22Rv1 (cell line): ENCODE measurements around the gene LRMDA.

Experiments used
- ZFX ChIP-seq: fragments of 450-650 bp; IDR thresholded peaks from 2 replicates; pipeline ENCODE4 v1.6.1; 2017; ENCODE audit warnings: antibody characterized with exemption, borderline replicate concordance
- TF ChIP-seq, protein P1 (sequence below): fragments of 450-650 bp; IDR thresholded peaks from 2 replicates; pipeline ENCODE4 v1.5.1; 2017; ENCODE audit warnings: mild to moderate bottlenecking

DNA sequence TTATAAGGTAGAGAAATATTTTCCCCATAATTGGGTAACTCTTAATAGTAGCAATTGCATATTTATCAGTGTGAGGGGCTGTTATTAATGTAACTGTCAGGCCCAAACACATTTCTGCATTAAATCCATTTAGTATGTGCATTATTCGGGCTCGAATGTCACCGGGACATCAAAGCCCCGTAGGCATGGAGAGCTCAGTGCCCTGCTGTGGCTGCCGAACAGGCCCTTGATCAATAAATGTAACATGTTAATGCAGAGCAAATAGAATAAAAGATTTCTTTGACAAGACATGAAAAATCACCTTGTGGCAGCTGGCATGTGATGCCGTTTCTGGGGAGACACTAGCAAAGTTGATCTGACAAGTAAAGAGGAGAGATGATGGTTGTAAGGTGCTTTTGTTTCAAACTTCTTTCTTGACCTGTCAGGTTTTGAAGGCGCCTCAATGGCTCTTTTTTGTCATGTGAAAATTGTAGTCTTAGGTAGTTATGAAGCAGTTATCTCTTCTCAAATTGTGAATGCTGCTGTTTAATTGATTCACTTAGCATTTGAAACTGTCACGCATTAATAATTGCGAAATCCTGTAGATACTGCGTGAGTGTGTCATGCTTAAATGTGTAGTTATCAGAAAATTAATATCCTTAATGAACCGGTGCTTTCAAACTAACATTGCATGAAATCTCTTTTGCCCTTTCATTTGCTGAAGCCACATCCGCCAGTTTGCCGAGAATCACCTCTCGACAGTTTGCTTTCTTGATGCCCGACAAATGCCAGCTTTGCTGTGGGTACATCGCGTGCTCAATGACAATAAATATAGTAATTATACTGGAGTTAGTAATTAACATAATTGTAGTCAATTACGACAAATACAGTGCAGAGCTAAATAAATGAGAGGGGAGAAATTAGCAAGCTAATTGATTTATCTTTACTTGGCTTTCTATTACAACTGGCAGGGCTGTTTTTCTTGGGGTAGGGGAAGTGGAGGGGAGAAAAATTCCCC is 19.5 kb downstream of the LRMDA start:
- TF ChIP-seq, protein P1, sequence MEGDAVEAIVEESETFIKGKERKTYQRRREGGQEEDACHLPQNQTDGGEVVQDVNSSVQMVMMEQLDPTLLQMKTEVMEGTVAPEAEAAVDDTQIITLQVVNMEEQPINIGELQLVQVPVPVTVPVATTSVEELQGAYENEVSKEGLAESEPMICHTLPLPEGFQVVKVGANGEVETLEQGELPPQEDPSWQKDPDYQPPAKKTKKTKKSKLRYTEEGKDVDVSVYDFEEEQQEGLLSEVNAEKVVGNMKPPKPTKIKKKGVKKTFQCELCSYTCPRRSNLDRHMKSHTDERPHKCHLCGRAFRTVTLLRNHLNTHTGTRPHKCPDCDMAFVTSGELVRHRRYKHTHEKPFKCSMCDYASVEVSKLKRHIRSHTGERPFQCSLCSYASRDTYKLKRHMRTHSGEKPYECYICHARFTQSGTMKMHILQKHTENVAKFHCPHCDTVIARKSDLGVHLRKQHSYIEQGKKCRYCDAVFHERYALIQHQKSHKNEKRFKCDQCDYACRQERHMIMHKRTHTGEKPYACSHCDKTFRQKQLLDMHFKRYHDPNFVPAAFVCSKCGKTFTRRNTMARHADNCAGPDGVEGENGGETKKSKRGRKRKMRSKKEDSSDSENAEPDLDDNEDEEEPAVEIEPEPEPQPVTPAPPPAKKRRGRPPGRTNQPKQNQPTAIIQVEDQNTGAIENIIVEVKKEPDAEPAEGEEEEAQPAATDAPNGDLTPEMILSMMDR, result no peak
- no peak for TF ChIP-seq ZFX
